K562 (cell line): ENCODE data around the gene ARFGEF2. TPM values are rescaled to one million over a fixed set of nuclear protein-coding genes. Genes with fewer than 3 reads are reported as not detected.

Source experiments
- ATAC-seq: fragments of 200-7000 bp; cut with Tn5 transposase; 3 replicates; pipeline ENCODE4 v1.9.1; 2020; ENCODE audit warnings: moderate library complexity
- BruUV-seq: library from RNA; stranded (reverse); fragments of 400-500 nt; replicated peaks from 2 replicates; lab custom pipeline; 2021; lab: Mats Ljungman, UMichigan
- CTCF ChIA-PET: fragments of 300-600 bp; formaldehyde crosslinking; extraction: SDS; loops from one replicate; lab custom pipeline; 2021; ENCODE audit warnings: low intra/inter-chr PET ratio; lab: Yijun Ruan, JAX
- POLR2A ChIA-PET: fragments of 300-600, 350-650 bp; sonication (Branson Sonifier 250); formaldehyde crosslinking; extraction: SDS; loops from one replicate; lab custom pipeline; 2021; ENCODE audit warnings: antibody characterized with exemption, inconsistent platforms; lab: Yijun Ruan, JAX
- DNase-seq, 4 experiments: peaks; one replicate each; pipeline versions ENCODE4 v3.0.0 to v3.0.0-alpha.2; 2011 to 2018; ENCODE audit warnings: low spot score in 3 of 4, mixed read lengths in 3 of 4; ENCODE audit errors: extremely low read depth in 1 of 4
- FAIRE-seq: peaks from 2 replicates; lab custom pipeline; 2011; peaks lifted over from hg19 to GRCh38; lab: Jason Lieb, UNC
- H2AFZ ChIP-seq: 2 replicates; pipeline ENCODE4 v1.6.0; 2011; ENCODE audit warnings: low read depth, low read length, control low read depth, inconsistent platforms
- H3K27ac ChIP-seq: fragments of 200-600 bp; 3 replicates; pipeline ENCODE4 v1.8.0; 2011; ENCODE audit warnings: low read depth, mild to moderate bottlenecking, control low read depth, inconsistent platforms, low read length, moderate library complexity, mixed read lengths; ENCODE audit errors: extremely low read depth
- H3K27me3 ChIP-seq, 2 experiments: fragments of 300-600 bp in 1 of 2; 2 replicates in 1 of 2; 3 replicates in 1 of 2; pipeline versions ENCODE4 v1.6.0 to v1.8.0; 2011; ENCODE audit warnings: inconsistent platforms in 2 of 2, low read length in 2 of 2, mild to moderate bottlenecking in 1 of 2, mixed read lengths in 1 of 2, moderate library complexity in 1 of 2; ENCODE audit not compliant: control insufficient read depth in 2 of 2, insufficient read depth in 2 of 2
- H3K36me3 ChIP-seq: fragments of 300-600 bp; 3 replicates; pipeline ENCODE4 v1.8.0; 2011; ENCODE audit warnings: mild to moderate bottlenecking, low read length, inconsistent platforms; ENCODE audit not compliant: control insufficient read depth, insufficient read depth
- H3K4me1 ChIP-seq, 2 experiments: fragments of 200-600 bp in 1 of 2; replicated peaks in 1 of 2; 2 replicates in 1 of 2; 3 replicates in 1 of 2; pipeline versions ENCODE4 v1.5.1 to v1.8.0; 2011; ENCODE audit warnings: inconsistent platforms in 2 of 2, low read length in 2 of 2, mild to moderate bottlenecking in 1 of 2, mixed read lengths in 1 of 2, moderate library complexity in 1 of 2; ENCODE audit not compliant: control insufficient read depth in 2 of 2, insufficient read depth in 2 of 2
- H3K4me2 ChIP-seq: 2 replicates; pipeline ENCODE4 v1.6.1; 2011; ENCODE audit warnings: low read length, control low read depth, inconsistent platforms, mixed read lengths; ENCODE audit not compliant: insufficient read depth
- H3K4me3 ChIP-seq: fragments of 200-600 bp; sonication (generic), shearing (Covaris generic); 2 replicates; pipeline ENCODE4 v1.5.1; 2016; ENCODE audit warnings: control low read depth, inconsistent platforms
- H3K79me2 ChIP-seq: fragments of 200-600 bp; 3 replicates; pipeline ENCODE4 v1.8.0; 2011; ENCODE audit warnings: low read length, inconsistent platforms; ENCODE audit not compliant: control insufficient read depth, insufficient read depth
- H3K9ac ChIP-seq, 2 experiments: 2 replicates each; pipeline versions ENCODE4 v1.6.0 to v1.6.1; 2011; ENCODE audit warnings: low read depth in 2 of 2, low read length in 2 of 2, control low read depth in 1 of 2, inconsistent platforms in 1 of 2, mild to moderate bottlenecking in 1 of 2, mixed read lengths in 1 of 2; ENCODE audit not compliant: insufficient read depth in 1 of 2
- H3K9me1 ChIP-seq: one replicate; pipeline ENCODE4 v1.6.0; 2011; ENCODE audit warnings: inconsistent platforms, mild to moderate bottlenecking, low read length, moderate library complexity; ENCODE audit not compliant: control insufficient read depth, insufficient read depth
- H3K9me3 ChIP-seq: replicated peaks from 2 replicates; pipeline ENCODE4 v1.5.1; 2011; ENCODE audit warnings: low read depth, low read length, inconsistent platforms; ENCODE audit not compliant: control insufficient read depth, insufficient read depth
- H4K20me1 ChIP-seq: replicated peaks from 2 replicates; pipeline ENCODE4 v1.6.1; 2011; ENCODE audit warnings: low read length, inconsistent platforms, mixed read lengths; ENCODE audit not compliant: control insufficient read depth, insufficient read depth
- COPS2 ChIP-seq: fragments of 450-650 bp; conservative IDR thresholded peaks from 2 replicates; pipeline ENCODE4 v1.6.1; 2016; ENCODE audit warnings: mild to moderate bottlenecking, moderate library complexity
- PHF20 ChIP-seq: fragments of 450-650 bp; IDR thresholded peaks from 2 replicates; pipeline ENCODE4 v1.6.1; 2018; ENCODE audit not compliant: partially characterized antibody
- PYGO2 ChIP-seq: fragments of 450-650 bp; IDR thresholded peaks from 2 replicates; pipeline ENCODE4 v1.6.1; 2016; ENCODE audit warnings: mild to moderate bottlenecking, missing genetic modification characterization, moderate library complexity, missing compliant biosample characterization
- SRSF9 ChIP-seq: fragments of 200-400 bp; formaldehyde crosslinking; IDR thresholded peaks from 2 replicates; pipeline ENCODE4 v1.6.1; 2017; ENCODE audit warnings: low read depth, low read length, borderline replicate concordance
- ZNF561 ChIP-seq: fragments of 450-650 bp; formaldehyde crosslinking; conservative IDR thresholded peaks from 2 replicates; pipeline ENCODE4 v1.4.0; 2020; ENCODE audit warnings: mild to moderate bottlenecking, moderate library complexity
- ZNF79 ChIP-seq: fragments of 250-450 bp; sonication (Bioruptor Pico); IDR thresholded peaks from 2 replicates; pipeline ENCODE4 v1.4.0; 2020; ENCODE audit warnings: low read depth, mild to moderate bottlenecking, moderate library complexity
- WGBS: fragments of 100-300 bp; shearing (Covaris generic); methylation state at CpG from one replicate; pipeline ENCODE4 v1.1.6; 2016; ENCODE audit warnings: low coverage, mixed read lengths; ENCODE audit not compliant: insufficient coverage; ENCODE audit errors: missing lambda C conversion rate; 5-methylcytosine and 5-hydroxymethylcytosine counted together
- in situ Hi-C: fragments of 300-500 bp; cut with MboI; formaldehyde crosslinking; loops from 4 replicates; pipeline ENCODE4 v1.15.0; 2018; ENCODE audit warnings: inconsistent platforms, mixed read lengths
- intact Hi-C: fragments of 100-400 bp; cut with micrococcal nuclease; formaldehyde crosslinking; loops from 2 replicates; pipeline ENCODE4 v1.14.2; 2022
- polyA plus RNA-seq, 8 experiments: library from polyadenylated mRNA; depleted of rRNA in 4 of 8; stranded (reverse) in 5 of 8; unstranded in 3 of 8; fragments of >200 nt; fragmentation: Nextera tagmentation in 2 of 8; fragmentation: Illumina TruSeq in 1 of 8; extraction: Ambion mirVana in 2 of 8; extraction: Trizol in 1 of 8; gene quantifications; 2 replicates each; pipeline versions ENCODE4 v1.2.1 to v1.2.3, GENCODE V29; 2011 to 2014; ENCODE audit warnings: inconsistent platforms in 1 of 8, missing spikeins in 1 of 8
- total RNA-seq, 7 experiments: library from RNA; depleted of rRNA in 6 of 7; stranded (reverse); fragments of >200 nt in 6 of 7; fragmentation: Illumina TruSeq in 2 of 7; extraction: Trizol in 2 of 7; gene quantifications; 2 replicates each; pipeline versions ENCODE4 v1.2.1 to v1.2.3, GENCODE V29; 2011 to 2021; ENCODE audit warnings: low replicate concordance in 1 of 7
- TF ChIP-seq, protein P1 (sequence below): sonication (generic); formaldehyde crosslinking; IDR thresholded peaks from 2 replicates; pipeline ENCODE4 v1.8.0; 2022; ENCODE audit warnings: mild to moderate bottlenecking, missing genetic modification reagents
- TF ChIP-seq, protein P2 (sequence below): fragments of 450-650 bp; IDR thresholded peaks from 2 replicates; pipeline ENCODE4 v1.6.1; 2016
- TF ChIP-seq, protein P3 (sequence below): sonication (generic); formaldehyde crosslinking; IDR thresholded peaks from 2 replicates; pipeline ENCODE4 v1.8.1; 2023; ENCODE audit warnings: mild to moderate bottlenecking, missing genetic modification reagents

ARFGEF2 gene
- total and polyA plus RNA-seq, 9 of the 15 experiments (the other 6 are each of a cell fraction or from before 2014, with no cell fraction given) = 4.2 to 18.8 (median 13.7) TPM

DNA sequence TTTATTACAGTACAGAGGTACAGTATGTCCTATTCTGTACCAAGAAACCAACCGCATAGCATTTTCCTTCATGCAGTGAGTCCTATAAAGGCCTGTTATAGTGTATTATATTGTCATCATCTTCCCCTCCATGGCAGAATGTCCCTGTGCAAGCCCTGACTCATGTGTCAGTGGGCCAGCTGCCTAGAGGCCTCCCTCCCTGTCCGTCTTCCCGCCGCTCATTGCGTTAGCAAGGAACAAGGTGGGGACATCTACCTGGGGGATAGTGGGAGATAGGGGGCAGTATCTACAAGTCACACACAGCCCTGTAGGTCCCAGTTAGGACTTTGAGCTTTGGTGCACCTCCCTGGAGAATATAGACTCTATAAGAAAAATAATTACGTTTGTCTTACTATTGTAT, 27.1 kb downstream of the ARFGEF2 start:
- Histone ChIP-seq H3K27ac (no peak overlapping the region), H3K79me2 (no peaks in the 10 kb centered on the region), H3K9me1 (no peaks in the 10 kb centered on the region), H2AFZ (no peak overlapping the region), H3K36me3 (peaks cover 64% of the 10 kb centered on the region), H3K4me2 (no peak overlapping the region), H3K9ac (no peak overlapping the region), H3K27me3 (no peaks in the 10 kb centered on the region), H3K4me1 (peaks cover 4 to 5% of the 10 kb centered on the region in 2 experiments; a peak in 3 of 5 replicates), H4K20me1 (no peaks in the 10 kb centered on the region)
- 71% methylated on average over 6 of the region's 6 CpGs for WGBS
- FAIRE-seq = no peak
- POLR2A ChIA-PET = interaction anchor here (1.3 kb wide), 1 partner anchor 22 kb away, joined by 3 read pairs; no protein-coding TSS in a partner anchor
- in situ Hi-C loops = no loop called here
- BruUV-seq = no TSS peak
- TF ChIP-seq SRSF9 (no peak), PYGO2 (tag) (no peak), PHF20 (no peak), ZNF561 (CRISPR knock-in tag) (no peak), COPS2 (no peak), ZNF79 (CRISPR knock-in tag) (no peak)
- TF ChIP-seq, protein P1, sequence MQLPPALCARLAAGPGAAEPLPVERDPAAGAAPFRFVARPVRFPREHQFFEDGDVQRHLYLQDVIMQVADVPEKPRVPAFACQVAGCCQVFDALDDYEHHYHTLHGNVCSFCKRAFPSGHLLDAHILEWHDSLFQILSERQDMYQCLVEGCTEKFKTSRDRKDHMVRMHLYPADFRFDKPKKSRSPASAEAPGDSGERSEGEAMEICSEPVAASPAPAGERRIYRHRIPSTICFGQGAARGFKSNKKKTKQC = no peak
- TF ChIP-seq, protein P2, sequence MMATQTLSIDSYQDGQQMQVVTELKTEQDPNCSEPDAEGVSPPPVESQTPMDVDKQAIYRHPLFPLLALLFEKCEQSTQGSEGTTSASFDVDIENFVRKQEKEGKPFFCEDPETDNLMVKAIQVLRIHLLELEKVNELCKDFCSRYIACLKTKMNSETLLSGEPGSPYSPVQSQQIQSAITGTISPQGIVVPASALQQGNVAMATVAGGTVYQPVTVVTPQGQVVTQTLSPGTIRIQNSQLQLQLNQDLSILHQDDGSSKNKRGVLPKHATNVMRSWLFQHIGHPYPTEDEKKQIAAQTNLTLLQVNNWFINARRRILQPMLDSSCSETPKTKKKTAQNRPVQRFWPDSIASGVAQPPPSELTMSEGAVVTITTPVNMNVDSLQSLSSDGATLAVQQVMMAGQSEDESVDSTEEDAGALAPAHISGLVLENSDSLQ = 0 out of 2 replicates have a peak, but pooled peaks have one; percentile 21
- TF ChIP-seq, protein P3, sequence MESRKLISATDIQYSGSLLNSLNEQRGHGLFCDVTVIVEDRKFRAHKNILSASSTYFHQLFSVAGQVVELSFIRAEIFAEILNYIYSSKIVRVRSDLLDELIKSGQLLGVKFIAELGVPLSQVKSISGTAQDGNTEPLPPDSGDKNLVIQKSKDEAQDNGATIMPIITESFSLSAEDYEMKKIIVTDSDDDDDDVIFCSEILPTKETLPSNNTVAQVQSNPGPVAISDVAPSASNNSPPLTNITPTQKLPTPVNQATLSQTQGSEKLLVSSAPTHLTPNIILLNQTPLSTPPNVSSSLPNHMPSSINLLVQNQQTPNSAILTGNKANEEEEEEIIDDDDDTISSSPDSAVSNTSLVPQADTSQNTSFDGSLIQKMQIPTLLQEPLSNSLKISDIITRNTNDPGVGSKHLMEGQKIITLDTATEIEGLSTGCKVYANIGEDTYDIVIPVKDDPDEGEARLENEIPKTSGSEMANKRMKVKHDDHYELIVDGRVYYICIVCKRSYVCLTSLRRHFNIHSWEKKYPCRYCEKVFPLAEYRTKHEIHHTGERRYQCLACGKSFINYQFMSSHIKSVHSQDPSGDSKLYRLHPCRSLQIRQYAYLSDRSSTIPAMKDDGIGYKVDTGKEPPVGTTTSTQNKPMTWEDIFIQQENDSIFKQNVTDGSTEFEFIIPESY (CRISPR knock-in tag) = peak; percentile 27; the same call in 1 of the 2 replicates
- TF ChIP-seq, all 486 proteins: peak for 2
- Histone ChIP-seq H3K9me3 (no peaks in the 10 kb centered on the region), H3K4me3 (no peak overlapping the region)
- intact Hi-C loops = no loop called here
- ATAC-seq (peak; percentile 47), DNase-seq (no peak)
- CTCF ChIA-PET = no interaction called here
